DND-41 (cell line): ENCODE measurements around the gene TTLL10.

ENCODE experiments used
- EZH2 ChIP-seq: IDR thresholded peaks from 3 replicates; pipeline ENCODE4 v1.6.1; 2012; ENCODE audit warnings: borderline replicate concordance, low read depth, mild to moderate bottlenecking, moderate library complexity, low read length, inconsistent platforms; ENCODE audit not compliant: severe bottlenecking
- TF ChIP-seq, protein P1 (sequence below): IDR thresholded peaks from 2 replicates; pipeline ENCODE4 v1.5.1; 2012; ENCODE audit warnings: borderline replicate concordance, low read length, moderate library complexity, mild to moderate bottlenecking; ENCODE audit not compliant: poor library complexity, severe bottlenecking; ENCODE audit errors: extremely low read depth

GRCh38 chr1:1148061-1148460 lies 25.6 kb upstream of the TTLL10 start:
- TF ChIP-seq, protein P1, sequence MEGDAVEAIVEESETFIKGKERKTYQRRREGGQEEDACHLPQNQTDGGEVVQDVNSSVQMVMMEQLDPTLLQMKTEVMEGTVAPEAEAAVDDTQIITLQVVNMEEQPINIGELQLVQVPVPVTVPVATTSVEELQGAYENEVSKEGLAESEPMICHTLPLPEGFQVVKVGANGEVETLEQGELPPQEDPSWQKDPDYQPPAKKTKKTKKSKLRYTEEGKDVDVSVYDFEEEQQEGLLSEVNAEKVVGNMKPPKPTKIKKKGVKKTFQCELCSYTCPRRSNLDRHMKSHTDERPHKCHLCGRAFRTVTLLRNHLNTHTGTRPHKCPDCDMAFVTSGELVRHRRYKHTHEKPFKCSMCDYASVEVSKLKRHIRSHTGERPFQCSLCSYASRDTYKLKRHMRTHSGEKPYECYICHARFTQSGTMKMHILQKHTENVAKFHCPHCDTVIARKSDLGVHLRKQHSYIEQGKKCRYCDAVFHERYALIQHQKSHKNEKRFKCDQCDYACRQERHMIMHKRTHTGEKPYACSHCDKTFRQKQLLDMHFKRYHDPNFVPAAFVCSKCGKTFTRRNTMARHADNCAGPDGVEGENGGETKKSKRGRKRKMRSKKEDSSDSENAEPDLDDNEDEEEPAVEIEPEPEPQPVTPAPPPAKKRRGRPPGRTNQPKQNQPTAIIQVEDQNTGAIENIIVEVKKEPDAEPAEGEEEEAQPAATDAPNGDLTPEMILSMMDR = no peak
- no peak for TF ChIP-seq EZH2
